Thoracic aorta (tissue), 2 donors: Measurements from ENCODE around the gene TCP11L1. TPM values are rescaled to one million over a fixed set of nuclear protein-coding genes. Genes with fewer than 3 reads are reported as not detected.
"Not testable (repeated sequence)": the region's sequence is repeated elsewhere in the genome, so short reads cannot be mapped to it uniquely, and the experiment has no call there.

Source experiments
- ATAC-seq: fragments of 150-250 bp; one replicate; pipeline ENCODE4 v1.8.0; 2017; ENCODE audit warnings: low read depth; ENCODE audit not compliant: insufficient number of reproducible peaks, low FRiP score
- DNase-seq: peaks from one replicate; pipeline ENCODE4 v3.0.0-alpha.2; 2020; ENCODE audit warnings: low spot score
- H3K27ac ChIP-seq, 2 donors: fragments of 200-600 bp; sonication (generic); 1 replicate in 1 of 2; 2 replicates in 1 of 2; pipeline ENCODE4 v1.5.1; 2016; ENCODE audit warnings: mild to moderate bottlenecking in 2 of 2, moderate library complexity in 2 of 2
- H3K27me3 ChIP-seq: fragments of 200-600 bp; sonication (generic); replicated peaks from 2 replicates; pipeline ENCODE4 v1.6.0; 2016; ENCODE audit warnings: mild to moderate bottlenecking; ENCODE audit not compliant: insufficient read depth
- H3K36me3 ChIP-seq: fragments of 200-600 bp; sonication (generic); one replicate; pipeline ENCODE4 v1.5.1; 2016
- H3K4me1 ChIP-seq, 2 donors: fragments of 200-600 bp; sonication (generic); 1 replicate in 1 of 2; 2 replicates in 1 of 2; pipeline versions ENCODE4 v1.5.1 to v1.6.0; 2016; ENCODE audit warnings: low read depth in 2 of 2, mild to moderate bottlenecking in 1 of 2; ENCODE audit not compliant: control insufficient read depth in 1 of 2
- H3K4me3 ChIP-seq: fragments of 200-600 bp; sonication (generic); 2 replicates; pipeline ENCODE4 v1.5.1; 2016; ENCODE audit warnings: mild to moderate bottlenecking
- H3K9me3 ChIP-seq: fragments of 200-600 bp; sonication (generic); 2 replicates; pipeline ENCODE4 v1.5.1; 2016
- CTCF ChIP-seq: fragments of 200-600 bp; sonication (generic); IDR thresholded peaks from one replicate; pipeline ENCODE4 v1.5.1; 2019; ENCODE audit warnings: antibody characterized with exemption
- total RNA-seq, 2 donors: library from RNA; depleted of rRNA; stranded (reverse); fragments of >200 nt; gene quantifications; one replicate each; pipeline versions ENCODE4 v1.1.0 to v1.2.3, GENCODE V29; 2016

The TCP11L1 gene
- total RNA-seq, 2 donors from 2014 or later: 49.2 to 62.7 TPM

DNA sequence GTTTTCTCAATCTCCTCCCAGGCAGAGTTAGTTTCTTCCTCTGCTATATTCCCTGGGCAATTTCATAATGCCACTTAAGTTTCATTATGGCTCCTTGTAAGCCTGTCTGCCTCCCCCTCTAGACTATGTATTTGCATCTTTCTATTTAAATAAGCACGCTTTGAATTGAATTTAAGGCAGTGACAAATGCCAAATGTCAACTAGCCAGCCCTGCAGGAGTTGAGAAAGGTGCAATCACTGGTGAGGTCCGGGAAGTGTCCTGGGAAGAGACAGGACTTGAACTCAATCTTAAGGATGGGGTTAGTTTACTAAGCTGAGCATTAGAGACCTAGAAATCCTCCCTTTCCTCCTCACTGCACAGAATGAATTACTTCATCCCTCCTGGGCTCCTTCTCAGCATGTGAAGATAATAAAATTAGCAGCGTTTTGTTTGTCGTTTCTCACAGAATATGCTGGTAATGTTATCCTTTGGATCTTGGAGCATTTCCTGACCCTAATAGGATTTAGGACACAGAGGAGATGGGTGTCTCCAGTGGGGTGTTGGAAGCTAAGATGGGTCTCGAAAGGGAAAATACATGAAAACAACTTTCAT, 1.6 kb downstream of the TCP11L1 start:
- no peaks in the 10 kb centered on the region for H3K36me3 ChIP-seq
- no peak for TF ChIP-seq CTCF

DNA sequence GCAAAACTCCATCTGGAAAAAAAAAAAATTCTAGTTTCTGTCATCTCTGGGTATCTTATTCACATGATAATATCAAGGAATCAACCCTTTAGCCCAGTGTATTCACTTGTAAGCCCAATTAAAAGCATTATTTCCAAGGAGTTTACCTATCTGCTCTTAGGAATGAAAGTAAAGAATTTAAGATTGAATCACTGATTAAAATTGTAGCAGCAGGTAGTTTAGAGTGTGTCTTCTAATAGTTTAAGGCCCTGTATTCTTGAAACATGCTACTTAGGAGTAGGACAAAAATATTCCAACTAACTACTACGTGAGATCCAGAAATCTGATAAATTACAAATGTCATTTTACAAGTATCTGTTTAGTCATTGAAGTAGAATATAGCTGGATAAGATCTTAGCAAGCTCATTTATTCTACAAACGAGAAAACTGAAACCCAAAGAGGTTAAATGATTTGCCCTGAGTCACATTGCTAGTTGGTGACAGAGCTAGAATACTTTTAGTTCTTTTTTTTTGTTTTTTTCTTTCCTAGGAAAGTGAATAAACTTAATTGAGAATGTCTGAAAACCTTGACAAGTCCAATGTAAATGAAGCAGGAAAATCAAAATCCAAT, 4.0 kb downstream of the TCP11L1 start:
- DNase-seq (no peak), ATAC-seq (no peak)
- H3K27ac ChIP-seq: no peak overlapping the region
- H3K36me3 ChIP-seq: no peaks in the 10 kb centered on the region
- no peaks in the 10 kb centered on the region for H3K27me3 ChIP-seq
- no peaks in the 10 kb centered on the region for H3K9me3 ChIP-seq
- H3K4me3 ChIP-seq: no peak overlapping the region
- TF ChIP-seq CTCF: no peak
- peaks cover 7 to 19% of the 10 kb centered on the region in 2 donors for H3K4me1 ChIP-seq

More for the DNA sequence above, 1.6 kb downstream of the TCP11L1 start:
- Histone ChIP-seq H3K4me1 (peaks cover 7 to 19% of the 10 kb centered on the region in 2 donors), H3K27me3 (no peaks in the 10 kb centered on the region), H3K27ac (peak overlapping the region in 1 of 2 donors; percentile 91), H3K4me3 (peak overlapping the region; percentile 91), H3K9me3 (no peaks in the 10 kb centered on the region)
- ATAC-seq (no peak), DNase-seq (no peak)

DNA sequence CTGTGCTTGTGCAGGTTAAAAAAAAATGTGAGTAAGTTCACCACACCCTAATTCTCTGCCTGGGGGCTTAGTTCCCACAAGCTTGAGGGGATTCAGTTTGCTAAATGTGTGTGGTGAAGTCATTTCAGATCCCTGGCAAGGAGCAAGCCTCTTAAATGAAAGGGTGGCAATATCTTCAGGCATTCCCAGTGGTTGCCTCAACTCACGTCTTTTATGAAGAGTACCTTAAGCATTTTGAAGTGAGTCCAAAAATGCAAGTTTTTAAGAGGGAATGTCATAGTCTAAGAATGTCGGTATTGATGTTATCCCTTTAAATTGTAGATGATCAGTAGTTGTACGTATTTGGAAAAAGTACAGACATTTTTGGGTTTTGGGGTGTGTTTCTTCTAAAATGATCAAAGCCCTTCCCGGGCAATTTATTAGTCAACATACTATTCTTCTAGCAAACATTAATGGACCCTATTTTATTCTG, 4.9 kb downstream of the TCP11L1 start:
- Histone ChIP-seq H3K9me3 (no peaks in the 10 kb centered on the region), H3K36me3 (no peaks in the 10 kb centered on the region), H3K4me3 (no peak overlapping the region), H3K27me3 (no peaks in the 10 kb centered on the region), H3K27ac (no peak overlapping the region), H3K4me1 (peaks cover 7 to 19% of the 10 kb centered on the region in 2 donors)
- TF ChIP-seq CTCF: no peak
- DNase-seq (no peak), ATAC-seq (no peak)

DNA sequence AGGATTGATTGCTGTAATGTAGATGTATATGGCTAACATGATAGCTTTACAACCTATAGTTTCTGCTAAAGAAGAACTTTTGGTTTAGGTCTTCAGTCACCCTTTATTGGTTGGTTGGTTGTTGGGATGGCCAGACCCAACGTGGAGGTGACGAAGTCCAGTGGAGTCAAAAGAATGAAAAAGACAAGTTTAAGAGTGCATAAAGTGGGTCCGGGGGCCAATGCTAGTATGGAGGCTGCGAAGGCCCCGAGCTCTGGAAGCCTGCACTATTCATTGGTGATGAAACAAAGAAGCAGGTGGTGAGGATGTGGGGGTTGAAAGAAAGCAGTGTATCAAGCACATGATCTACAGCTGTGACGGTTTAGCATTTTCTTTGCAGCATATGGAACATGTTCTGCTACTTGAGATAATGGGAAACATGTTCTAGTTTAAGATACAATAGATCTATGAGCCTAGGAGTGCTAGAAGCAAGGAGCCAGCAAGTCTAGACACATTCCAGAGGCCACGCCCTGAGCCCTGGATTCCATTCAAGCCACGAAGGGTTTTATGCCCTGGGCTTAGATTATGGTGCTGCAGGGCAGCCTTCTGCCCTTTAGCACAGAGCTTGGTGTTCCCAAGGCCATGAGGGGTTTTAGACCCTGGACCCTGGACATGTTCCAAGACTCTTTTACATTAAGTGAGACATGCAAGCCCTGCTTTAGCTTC, 6.3 kb downstream of the TCP11L1 start:
- Histone ChIP-seq H3K9me3 (no peaks in the 10 kb centered on the region), H3K27me3 (no peaks in the 10 kb centered on the region), H3K36me3 (no peaks in the 10 kb centered on the region), H3K4me3 (no peak overlapping the region), H3K4me1 (peaks cover 2 to 16% of the 10 kb centered on the region in 2 donors), H3K27ac (no peak overlapping the region)
- ATAC-seq: no peak
- TF ChIP-seq CTCF: no peak
- DNase-seq: no peak

DNA sequence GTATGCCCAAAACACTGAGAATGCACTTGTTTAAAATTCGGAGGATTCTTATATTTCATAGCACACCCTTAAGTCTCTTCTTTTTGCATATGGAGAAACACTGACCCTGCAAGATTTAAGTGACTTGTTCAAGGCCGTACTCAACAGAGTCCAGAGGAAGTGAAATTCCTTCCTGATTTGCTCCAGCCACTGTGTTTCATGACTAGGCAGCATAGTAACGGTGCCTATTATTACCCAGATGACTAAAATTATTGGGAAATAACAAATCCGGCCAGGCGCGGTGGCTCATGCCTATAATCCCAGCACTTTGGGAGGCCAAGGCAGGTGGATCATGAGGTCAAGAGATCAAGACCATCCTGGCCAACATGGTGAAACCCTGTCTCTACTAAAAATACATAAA, 9.3 kb downstream of the TCP11L1 start:
- not testable (repeated sequence) for DNase-seq, H3K9me3 ChIP-seq, H3K4me3 ChIP-seq, H3K27me3 ChIP-seq, H3K4me1 ChIP-seq, H3K27ac ChIP-seq, H3K36me3 ChIP-seq
- peak; percentile 50 for ATAC-seq

DNA sequence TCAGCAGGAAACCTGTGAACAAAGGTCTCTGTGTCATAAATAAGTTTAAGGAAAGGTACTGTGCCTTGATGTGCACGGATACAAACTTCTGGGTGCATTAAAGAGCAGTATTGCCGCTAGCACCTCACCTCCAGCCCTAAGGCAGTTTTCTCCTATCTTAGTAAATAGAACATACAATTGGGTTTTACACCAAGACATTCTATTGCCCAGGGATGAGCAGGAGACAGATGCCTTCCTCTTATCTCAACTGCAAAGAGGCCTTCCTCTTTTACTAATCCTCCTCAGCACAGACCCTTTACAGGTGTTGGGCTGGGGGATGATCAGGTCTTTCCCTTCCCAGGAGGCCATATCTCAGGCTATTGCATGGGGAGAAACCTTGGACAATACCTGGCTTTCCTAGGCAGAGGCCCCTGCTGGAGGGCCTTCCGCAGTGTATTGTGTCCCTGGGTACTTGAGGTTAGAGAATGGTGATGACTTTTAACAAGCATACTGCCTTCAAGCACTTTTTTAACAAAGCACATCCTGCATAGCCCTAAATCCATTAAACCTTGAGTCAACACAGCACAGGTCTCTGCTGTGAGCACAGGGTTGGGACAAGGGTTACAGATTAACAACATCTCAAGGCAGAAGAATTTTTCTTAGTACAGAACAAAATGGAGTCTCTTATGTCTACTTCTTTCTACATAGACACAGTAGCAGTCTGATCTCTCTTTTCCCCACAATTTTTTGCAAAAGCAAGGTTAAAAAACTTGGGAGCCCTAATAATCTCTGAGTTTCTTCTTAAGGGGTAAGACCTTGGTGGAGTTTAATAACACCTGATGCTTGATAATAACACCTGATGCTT, 10.4 kb downstream of the TCP11L1 start:
- not testable (repeated sequence) for ATAC-seq, H3K27me3 ChIP-seq, H3K4me1 ChIP-seq, DNase-seq, H3K4me3 ChIP-seq, H3K27ac ChIP-seq, H3K36me3 ChIP-seq, H3K9me3 ChIP-seq
